GM13976 (cell line): ENCODE results near the gene COLEC12.

Experiments used
- DNase-seq: peaks from one replicate; pipeline ENCODE4 v3.0.0; 2012; ENCODE audit warnings: low spot score
- CTCF ChIP-seq: IDR thresholded peaks from 2 replicates; pipeline ENCODE4 v1.5.1; 2012; ENCODE audit warnings: borderline replicate concordance, mild to moderate bottlenecking; ENCODE audit not compliant: insufficient read depth; ENCODE audit errors: extremely low read depth, missing control alignments, control extremely low read depth
- in situ Hi-C: fragments of 300-500 bp; cut with MboI; formaldehyde crosslinking; loops from one replicate; pipeline ENCODE4 v1.12.0; 2022; ENCODE audit warnings: low sequenced_read_pairs, mixed read lengths, inconsistent platforms; ENCODE audit not compliant: unreplicated experiment

COLEC12 gene

GRCh38 chr18:527146-527545 is 26.6 kb upstream of the COLEC12 start:
- TF ChIP-seq CTCF = no peak
- in situ Hi-C loops = no loop called here
- no peak for DNase-seq

DNA sequence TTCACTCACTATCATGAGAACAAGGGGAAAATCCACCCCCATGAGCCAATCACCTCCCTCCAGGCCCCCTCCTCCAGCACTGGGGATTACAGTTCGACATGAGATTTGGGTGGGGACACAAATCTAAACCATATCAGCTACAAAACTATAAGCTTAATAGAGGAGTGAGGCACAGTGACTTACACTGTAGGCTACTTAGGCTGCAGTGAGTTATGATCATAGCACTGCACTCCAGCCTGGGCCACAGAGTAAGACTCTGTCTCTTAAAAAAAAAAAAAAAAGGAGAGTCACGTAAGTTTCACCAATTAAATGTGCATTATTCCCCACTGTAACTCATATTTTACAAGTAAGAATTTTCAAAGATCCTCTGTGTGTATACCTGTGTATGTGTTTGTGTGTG is 26.2 kb upstream of the COLEC12 start:
- no peak for TF ChIP-seq CTCF
- DNase-seq = no peak
- in situ Hi-C loops = no loop called here

DNA sequence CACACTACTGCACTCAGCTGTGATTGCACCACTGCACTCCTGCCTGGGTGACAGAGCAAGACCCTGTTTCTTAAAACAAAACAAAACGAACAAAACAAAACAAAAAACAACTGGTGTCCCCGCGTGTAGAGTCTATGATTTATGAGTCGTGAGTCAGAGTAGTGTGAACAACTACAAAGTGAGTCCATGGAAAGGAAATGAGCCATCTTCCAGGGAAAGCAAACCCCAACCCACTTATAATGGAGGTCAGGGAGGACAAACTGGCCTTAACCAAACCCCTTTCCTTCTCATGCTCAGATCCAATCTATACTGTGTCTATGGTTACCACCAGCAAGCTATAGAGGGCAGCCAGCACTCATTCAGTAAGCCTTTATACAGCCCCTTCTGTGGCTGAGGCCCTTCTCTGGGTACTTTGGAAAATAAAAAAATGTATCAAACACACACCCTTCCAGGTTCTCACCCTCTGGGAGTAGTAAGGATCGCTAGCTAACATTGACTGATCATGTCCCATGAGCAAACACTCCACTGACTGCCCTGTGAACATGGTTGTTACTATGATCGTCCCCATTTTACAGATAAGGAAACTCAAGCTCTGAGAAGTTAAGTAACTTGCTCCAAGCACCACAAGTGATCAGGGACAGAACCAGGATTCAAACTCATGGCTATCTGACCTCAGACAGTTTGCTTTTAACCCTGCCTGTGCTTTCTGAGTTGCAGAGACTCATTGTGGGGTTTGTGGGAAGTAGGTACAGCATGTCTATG is 24.7 kb upstream of the COLEC12 start:
- TF ChIP-seq CTCF = no peak
- in situ Hi-C loops = no loop called here
- no peak for DNase-seq

DNA sequence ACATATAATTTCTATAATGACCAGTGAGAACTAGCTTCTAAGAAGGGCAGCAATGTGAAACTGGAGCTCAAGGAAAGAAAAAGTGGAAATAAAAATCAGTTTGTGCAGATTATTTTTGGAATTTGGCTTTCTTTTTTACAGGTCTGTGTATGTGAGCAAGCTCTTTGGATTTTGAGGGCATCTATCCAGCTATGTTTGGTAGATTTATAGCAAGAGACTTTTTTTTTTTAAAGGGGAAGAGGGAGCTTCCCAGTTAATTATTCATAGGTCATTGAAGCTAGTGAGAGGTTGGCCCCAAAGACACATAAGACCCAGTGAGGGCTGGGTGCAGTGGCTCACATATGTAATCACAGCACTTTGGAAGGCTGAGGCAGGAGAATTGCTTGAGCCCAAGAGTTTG is 24.0 kb upstream of the COLEC12 start:
- no peak for TF ChIP-seq CTCF
- in situ Hi-C loops = no loop called here
- DNase-seq = no peak

- DNase-seq = no peak
- TF ChIP-seq CTCF = no peak
- in situ Hi-C loops = no loop called here
Observed at GRCh38 chr18:523561-523960, 23.1 kb upstream of the COLEC12 start.

- peak; percentile 70 for DNase-seq
- in situ Hi-C loops = no loop called here
- no peak for TF ChIP-seq CTCF
Observed at GRCh38 chr18:519019-519879, 18.7 kb upstream of the COLEC12 start.
